GF-D8 (cell line): Measurements from ENCODE around the gene RPS27.
"Not testable (repeated sequence)": the region's sequence is repeated elsewhere in the genome, so short reads cannot be mapped to it uniquely, and the experiment has no call there.

Experiments
- DNase-seq: peaks from one replicate; lab custom pipeline; 2025; lab: John Stamatoyannopoulos, UW

The RPS27 gene

DNA sequence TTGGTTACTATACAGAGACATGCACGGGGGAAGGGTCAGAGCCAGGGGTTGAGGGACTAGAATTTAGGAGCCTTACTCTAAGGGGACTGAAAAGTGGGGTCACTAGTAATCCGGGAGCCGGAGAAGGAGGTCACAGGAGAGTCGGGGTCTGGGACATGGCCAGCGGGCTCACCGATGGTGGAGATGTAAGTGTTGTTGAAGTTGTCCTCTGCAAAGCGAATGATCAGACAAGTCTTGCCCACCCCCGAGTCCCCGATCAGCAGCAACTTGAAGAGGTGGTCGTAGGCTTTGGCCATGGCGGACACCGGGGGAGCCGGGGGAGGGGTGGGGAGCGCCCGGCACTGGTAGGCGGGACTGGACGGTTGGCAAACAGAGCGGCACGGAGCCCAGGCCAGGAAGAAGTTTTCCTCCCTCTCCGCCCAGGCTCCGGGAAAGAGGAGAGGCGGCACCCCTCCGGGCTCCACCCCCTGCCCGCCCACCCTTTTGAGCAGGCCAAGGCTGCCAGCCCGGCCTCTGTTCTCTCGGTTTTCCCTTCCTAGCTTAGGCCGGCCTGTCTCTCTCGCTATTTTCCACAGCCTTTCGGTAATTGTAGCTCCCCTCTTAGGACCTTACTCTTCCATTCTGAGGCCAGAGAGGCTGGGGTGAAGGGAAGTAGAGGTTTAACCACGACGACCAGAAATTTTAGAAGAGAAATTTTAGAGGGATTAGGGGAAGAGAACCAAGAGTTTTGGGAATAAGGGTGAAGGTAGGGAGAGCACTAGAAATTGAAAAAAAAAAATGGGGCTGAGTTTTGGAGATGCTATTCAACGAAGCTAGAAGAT lies 4.4 kb upstream of the RPS27 start, which contains the start of gene RAB13:
TSS of gene RAB13 (minus strand) at position 399 of the 821 bp plus-strand sequence. CDS start at position 296, 103 bp downstream.
- DNase-seq: peak; percentile 20

- DNase-seq: no peak
Measured at GRCh38 chr1:153987621-153988020, 2.9 kb upstream of the RPS27 start.

DNA sequence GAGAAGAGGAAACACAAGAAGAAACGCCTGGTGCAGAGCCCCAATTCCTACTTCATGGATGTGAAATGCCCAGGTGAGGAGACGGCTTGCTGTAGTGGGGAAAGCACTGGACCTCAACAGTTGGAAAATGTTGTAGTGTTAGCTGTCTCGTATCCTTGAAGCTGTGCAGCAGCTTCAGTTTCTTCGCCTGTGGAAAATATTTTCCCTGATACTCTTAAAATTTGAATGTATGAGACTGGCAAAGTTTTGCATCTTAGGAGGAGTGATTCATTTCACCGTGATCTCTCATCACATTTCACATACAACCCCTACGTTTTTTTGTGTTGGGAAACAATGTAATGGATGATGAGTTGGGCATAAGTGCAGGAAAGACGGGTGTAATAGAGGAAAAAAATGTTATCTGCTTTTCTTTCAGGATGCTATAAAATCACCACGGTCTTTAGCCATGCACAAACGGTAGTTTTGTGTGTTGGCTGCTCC lies 629 bp downstream of the RPS27 start:
- DNase-seq: no peak

- no peak for DNase-seq
Measured at GRCh38 chr1:153991806-153992205, 1.2 kb downstream of the RPS27 start.

GRCh38 chr1:153995202-153995601 lies 4.6 kb downstream of the RPS27 start:
- no peak for DNase-seq

DNA sequence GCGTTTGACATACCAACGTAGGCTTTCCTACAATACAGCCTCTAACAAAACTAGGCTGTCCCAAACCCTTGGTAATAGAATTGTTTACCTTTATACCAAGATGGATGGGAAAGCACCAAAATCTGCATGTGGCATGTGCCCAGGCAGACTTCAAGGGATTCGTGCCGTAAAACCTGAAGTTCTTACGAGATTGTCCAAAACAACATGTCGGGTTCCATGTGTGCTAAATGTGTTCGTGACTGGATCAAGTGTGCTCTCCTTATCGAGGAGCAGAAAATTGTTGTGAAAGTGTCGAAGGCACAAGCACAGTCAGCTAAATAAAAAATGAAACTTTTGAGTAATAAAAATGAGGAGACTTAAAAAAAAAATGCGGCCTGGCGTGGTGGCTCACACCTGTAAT lies 5.1 kb downstream of the RPS27 start:
- no peak for DNase-seq

- not testable (repeated sequence) for DNase-seq
Measured at GRCh38 chr1:153996882-153997281, 6.3 kb downstream of the RPS27 start.

DNA sequence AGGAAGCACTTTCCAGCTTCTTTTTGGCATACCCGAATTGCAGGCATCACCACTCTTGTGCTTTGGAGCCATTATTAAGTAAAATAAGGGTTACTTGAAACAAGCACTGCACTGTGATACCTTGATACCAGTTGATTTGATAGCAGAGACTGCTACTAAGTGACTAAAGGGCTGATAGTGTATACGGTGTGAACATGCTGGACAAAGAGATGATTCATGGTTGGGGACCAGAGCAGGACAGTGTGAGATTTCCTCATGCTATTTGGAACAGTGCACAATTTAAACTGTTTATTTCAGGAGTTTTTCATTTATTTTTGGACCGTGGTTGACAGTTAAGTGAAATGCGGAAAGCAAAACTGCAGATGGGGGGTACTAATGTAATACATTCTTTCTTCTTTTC lies 9.9 kb downstream of the RPS27 start:
- DNase-seq: no peak

- DNase-seq: no peak
Measured at GRCh38 chr1:154006136-154006535, 15.6 kb downstream of the RPS27 start.

- no peak for DNase-seq
Measured at GRCh38 chr1:154012129-154012528, 21.6 kb downstream of the RPS27 start.

DNA sequence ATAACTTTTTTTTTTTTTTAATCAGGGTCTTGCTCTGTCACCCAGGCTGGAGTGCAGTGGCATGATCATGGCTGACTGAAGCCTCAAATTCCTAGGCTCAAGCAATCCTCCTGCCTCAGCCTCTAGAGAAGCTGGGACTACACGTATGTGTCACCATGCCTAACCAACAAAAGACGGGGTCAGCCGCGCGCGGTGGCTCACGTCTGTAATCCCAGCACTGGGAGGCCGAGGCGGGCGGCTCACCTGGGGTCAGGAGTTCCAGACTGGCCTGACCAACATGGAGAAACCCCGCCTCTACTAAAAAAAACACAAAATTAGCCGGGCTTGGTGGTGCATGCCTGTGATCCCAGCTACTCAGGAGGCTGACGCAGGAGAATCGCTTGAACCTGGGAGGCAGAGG lies 22.0 kb downstream of the RPS27 start:
- not testable (repeated sequence) for DNase-seq

- DNase-seq: no peak
Measured at GRCh38 chr1:154014154-154014907, 23.8 kb downstream of the RPS27 start.

GRCh38 chr1:154019269-154019668 lies 28.7 kb downstream of the RPS27 start:
- no peak for DNase-seq

GRCh38 chr1:154019940-154020339 lies 29.4 kb downstream of the RPS27 start:
- DNase-seq: no peak

DNA sequence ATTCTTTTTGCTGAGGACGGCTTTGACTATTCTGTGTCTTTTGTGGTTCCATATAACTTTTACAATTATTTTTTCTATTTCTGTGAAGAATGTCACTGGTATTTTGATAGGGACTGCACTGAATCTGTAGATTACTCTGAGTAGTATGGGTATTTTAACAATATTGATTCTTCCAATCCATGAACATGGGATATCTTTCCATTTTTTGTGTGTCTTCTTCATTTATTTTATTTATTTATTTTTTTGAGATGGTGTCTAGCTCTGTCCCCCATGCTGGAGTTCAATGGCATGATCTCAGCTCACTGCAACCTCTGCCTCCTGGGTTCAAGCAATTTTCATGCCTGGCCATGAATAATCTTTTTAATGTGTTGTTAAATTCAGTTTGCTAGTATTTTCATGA lies 43.1 kb downstream of the RPS27 start:
- DNase-seq: not testable (repeated sequence)
